Nephron (organoid): Measurements from ENCODE around the gene RIC3.

ENCODE experiments used
- H3K27ac Mint-ChIP-seq, 3 experiments: 2 replicates each; pipeline ENCODE4 v1.8.0; 2020; ENCODE audit warnings: mixed read lengths in 3 of 3, mild to moderate bottlenecking in 2 of 3, moderate library complexity in 1 of 3
- H3K27me3 Mint-ChIP-seq: 2 replicates; pipeline ENCODE4 v1.8.0; 2021; ENCODE audit warnings: low read depth, mild to moderate bottlenecking, moderate library complexity, mixed read lengths
- H3K36me3 Mint-ChIP-seq: 2 replicates; pipeline ENCODE4 v1.8.0; 2020; ENCODE audit warnings: low read depth, mixed read lengths
- H3K4me1 Mint-ChIP-seq: 2 replicates; pipeline ENCODE4 v1.8.0; 2020; ENCODE audit warnings: mixed read lengths
- H3K4me3 Mint-ChIP-seq, 3 experiments: 2 replicates each; pipeline ENCODE4 v1.8.0; 2020; ENCODE audit warnings: mild to moderate bottlenecking in 3 of 3, mixed read lengths in 3 of 3, moderate library complexity in 2 of 3
- H3K9me3 Mint-ChIP-seq: 2 replicates; pipeline ENCODE4 v1.8.0; 2020; ENCODE audit warnings: mixed read lengths
- TF ChIP-seq, protein P1 (sequence below), 3 experiments: fragments of 200-600 bp; sonication (generic); IDR thresholded peaks; one replicate each; pipeline ENCODE4 v1.5.0; 2021; ENCODE audit warnings: antibody characterized with exemption in 3 of 3; ENCODE audit not compliant: unreplicated experiment in 3 of 3

Gene RIC3

DNA sequence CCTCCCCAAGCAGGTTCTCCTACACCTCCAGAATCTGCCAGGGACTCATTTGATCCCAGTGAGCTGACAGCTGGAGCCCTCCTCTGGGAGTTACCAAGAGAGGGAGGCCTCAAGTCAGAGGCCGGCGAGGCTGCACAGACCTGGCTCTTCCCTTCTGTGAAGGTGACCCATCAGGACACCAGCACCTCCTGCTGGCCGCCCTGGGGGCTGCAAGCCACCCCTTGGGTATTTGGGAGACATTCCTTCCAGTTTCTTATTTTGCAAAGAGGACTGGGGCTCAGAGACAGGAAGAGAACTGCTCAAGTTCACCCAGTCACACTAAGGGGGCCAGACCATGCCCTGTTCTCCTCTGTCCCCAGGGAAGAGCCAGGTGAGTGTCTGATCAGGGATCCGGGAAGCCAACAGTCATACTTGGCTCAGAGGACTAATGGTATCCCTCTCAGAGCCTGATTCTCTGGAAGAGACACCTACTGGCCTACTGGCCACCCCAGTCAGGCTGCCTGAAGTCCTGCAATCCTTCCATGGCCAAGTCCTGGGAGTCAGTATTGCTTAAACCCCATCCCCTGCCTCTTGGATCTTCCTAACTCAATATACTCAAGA lies 40.5 kb upstream of the RIC3 start:
- Mint-ChIP-seq H3K9me3 (no peaks in the 10 kb centered on the region), H3K27ac (no peak overlapping the region), H3K4me1 (peaks cover 26% of the 10 kb centered on the region), H3K36me3 (no peaks in the 10 kb centered on the region), H3K27me3 (peaks cover 60% of the 10 kb centered on the region), H3K4me3 (no peak overlapping the region)
- TF ChIP-seq, protein P1, sequence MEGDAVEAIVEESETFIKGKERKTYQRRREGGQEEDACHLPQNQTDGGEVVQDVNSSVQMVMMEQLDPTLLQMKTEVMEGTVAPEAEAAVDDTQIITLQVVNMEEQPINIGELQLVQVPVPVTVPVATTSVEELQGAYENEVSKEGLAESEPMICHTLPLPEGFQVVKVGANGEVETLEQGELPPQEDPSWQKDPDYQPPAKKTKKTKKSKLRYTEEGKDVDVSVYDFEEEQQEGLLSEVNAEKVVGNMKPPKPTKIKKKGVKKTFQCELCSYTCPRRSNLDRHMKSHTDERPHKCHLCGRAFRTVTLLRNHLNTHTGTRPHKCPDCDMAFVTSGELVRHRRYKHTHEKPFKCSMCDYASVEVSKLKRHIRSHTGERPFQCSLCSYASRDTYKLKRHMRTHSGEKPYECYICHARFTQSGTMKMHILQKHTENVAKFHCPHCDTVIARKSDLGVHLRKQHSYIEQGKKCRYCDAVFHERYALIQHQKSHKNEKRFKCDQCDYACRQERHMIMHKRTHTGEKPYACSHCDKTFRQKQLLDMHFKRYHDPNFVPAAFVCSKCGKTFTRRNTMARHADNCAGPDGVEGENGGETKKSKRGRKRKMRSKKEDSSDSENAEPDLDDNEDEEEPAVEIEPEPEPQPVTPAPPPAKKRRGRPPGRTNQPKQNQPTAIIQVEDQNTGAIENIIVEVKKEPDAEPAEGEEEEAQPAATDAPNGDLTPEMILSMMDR (IDR thresholded peaks at IDR 0.05; ENCODE audit: unreplicated experiment in 3 of 3): no peak

DNA sequence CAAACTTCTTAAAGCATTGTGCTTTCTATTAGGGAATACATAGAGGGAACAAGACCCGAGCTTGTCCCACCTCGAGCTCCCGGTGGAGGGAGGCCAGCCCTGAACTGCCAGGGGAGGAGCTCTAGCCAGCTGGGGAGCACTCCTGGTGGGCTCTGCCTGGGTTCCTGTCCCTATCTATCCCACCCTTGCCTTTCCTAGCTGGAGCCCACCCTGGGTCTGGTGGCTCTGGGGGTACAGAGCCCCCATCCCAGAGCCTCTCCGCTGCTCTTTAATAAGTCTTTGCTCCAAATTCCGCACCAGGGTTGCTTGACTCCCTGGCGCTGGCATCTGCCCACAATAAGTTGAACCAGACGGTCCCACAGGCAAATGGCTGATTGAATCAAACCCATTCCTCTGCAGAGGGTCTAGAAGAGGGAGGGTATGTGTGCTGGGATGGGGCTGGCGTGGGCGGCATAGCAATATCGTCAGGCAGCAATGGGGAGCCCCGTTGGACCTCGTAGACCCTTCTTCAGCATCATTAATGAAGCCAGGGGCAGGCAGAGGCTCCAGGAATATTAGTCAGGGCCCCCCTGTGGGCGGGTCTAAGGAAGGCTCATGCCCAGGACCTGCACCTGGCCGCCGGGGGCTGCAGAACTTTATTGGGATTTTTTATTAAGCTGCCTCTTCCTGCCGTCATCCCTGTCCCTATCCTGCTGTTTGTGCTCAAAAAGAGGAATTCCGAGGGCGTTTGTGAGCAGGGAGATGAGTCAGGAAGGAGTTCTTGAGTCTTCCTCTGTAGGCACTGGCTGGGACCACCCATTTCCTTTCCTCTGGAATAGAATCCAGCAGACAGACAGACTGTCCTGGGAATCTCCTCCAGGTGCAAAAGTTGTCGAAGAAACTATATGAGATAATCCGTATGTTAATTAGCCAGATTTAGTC lies 38.5 kb upstream of the RIC3 start:
- Mint-ChIP-seq H3K4me1 (peaks cover 30% of the 10 kb centered on the region), H3K9me3 (no peaks in the 10 kb centered on the region), H3K4me3 (peak overlapping the region in 1 of 3 experiments; percentile 34), H3K36me3 (no peaks in the 10 kb centered on the region), H3K27ac (peak overlapping the region; percentile 9 to 79 (median 62)), H3K27me3 (peaks cover 52% of the 10 kb centered on the region)
- TF ChIP-seq, protein P1 (IDR thresholded peaks at IDR 0.05; ENCODE audit: unreplicated experiment in 3 of 3): no peak

DNA sequence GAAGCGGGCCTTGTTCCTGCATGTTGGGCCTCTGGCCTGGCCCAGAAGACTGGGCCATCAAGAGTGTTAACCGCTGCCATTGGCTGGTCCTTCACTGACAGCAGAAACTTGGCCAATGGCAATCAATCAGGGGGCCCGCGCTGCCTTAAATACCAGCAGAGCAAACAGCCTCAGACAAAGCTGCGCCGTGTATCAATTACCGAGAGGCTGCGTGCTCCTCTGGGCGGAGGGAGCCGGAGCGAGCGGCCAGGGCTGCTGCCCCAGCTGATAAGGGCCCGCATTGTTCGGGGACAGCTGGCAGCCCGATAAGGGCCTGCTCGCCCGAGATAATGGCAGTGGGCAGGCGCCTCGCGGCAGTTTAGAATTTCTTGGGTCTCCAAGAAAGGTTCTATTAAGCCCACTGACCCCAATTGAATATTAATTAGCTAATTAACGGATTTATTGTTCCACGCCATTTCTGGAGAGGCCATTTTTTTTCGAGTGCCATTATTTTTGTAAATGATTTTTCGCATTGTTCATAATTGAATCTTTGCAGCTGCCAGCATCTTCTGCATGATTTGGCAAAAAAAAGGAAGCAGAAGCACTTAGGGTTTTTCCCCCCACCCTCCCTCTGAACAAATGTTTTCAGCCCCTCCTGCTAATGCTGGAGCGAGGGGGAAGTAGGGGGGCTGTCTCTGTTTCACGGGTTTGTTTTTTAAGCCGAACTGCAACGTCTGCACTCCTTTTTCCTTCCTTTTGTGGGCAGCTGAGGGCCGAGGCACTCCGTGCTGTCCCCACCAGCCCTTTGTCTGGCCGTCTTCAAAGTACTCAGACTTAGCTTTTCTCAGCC lies 37.6 kb upstream of the RIC3 start:
- TF ChIP-seq, protein P1 (IDR thresholded peaks at IDR 0.05; ENCODE audit: unreplicated experiment in 3 of 3): no peak
- H3K4me1 Mint-ChIP-seq: peaks cover 35% of the 10 kb centered on the region
- H3K4me3 Mint-ChIP-seq: peak overlapping the region in 1 of 3 experiments; percentile 47
- H3K36me3 Mint-ChIP-seq: no peaks in the 10 kb centered on the region
- H3K27ac Mint-ChIP-seq: peak overlapping the region; percentile 9 to 79 (median 62)
- H3K27me3 Mint-ChIP-seq: peaks cover 49% of the 10 kb centered on the region
- no peaks in the 10 kb centered on the region for H3K9me3 Mint-ChIP-seq

DNA sequence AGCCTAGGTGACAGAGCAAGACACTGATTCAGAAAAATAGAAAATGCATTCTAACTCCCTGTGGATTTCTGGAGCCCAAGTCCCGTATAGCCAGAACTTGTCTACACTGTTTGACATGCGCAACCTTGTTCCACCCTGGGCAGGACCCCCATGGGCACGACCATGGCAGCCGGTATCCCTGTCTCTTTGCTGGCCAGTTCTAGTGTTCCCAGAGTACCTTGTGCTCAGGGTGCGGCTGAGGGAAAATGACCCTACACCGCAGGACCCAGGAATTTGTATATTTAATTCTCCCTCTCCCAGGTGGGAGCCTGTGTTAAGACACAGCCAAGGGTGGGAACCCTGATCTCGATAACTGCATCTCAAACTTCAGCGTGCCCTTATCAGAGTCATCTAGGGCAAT lies 36.7 kb upstream of the RIC3 start:
- Mint-ChIP-seq H3K27ac (peak overlapping the region in 2 of 3 experiments; percentile 8 to 79), H3K27me3 (peaks cover 47% of the 10 kb centered on the region), H3K4me1 (peaks cover 35% of the 10 kb centered on the region), H3K36me3 (no peaks in the 10 kb centered on the region), H3K9me3 (no peaks in the 10 kb centered on the region), H3K4me3 (no peak overlapping the region)
- TF ChIP-seq, protein P1 (IDR thresholded peaks at IDR 0.05; ENCODE audit: unreplicated experiment in 3 of 3): no peak

DNA sequence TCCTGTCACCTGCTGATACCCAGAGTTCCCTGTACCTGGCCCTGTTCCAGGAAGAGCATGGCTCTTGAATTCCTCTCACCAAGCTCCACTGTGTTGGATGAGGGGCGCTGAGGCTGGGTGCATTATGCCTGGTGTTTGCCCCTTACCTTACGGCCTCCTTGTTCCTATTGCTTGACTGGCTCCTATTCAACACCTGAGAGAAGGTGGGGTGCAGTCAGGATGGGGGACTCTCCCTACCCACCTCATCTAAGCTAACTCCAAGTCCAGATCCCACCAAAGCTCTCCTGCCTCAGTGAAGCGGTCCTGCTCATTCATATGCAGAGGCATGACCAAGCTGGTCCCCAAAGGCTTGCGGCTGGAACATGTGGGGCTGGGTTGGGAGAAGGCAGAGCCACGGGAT lies 35.8 kb upstream of the RIC3 start:
- peaks cover 35% of the 10 kb centered on the region for H3K4me1 Mint-ChIP-seq
- peaks cover 39% of the 10 kb centered on the region for H3K27me3 Mint-ChIP-seq
- H3K36me3 Mint-ChIP-seq: no peaks in the 10 kb centered on the region
- no peaks in the 10 kb centered on the region for H3K9me3 Mint-ChIP-seq
- TF ChIP-seq, protein P1 (IDR thresholded peaks at IDR 0.05; ENCODE audit: unreplicated experiment in 3 of 3): no peak
- H3K27ac Mint-ChIP-seq: no peak overlapping the region
- H3K4me3 Mint-ChIP-seq: no peak overlapping the region
